Tibial nerve (tissue), 4 donors: ENCODE measurements around the gene VENTX. TPM values are rescaled to one million over a fixed set of nuclear protein-coding genes. Genes with fewer than 3 reads are reported as not detected.

ENCODE experiments used
- DNase-seq, 2 donors: peaks; one replicate each; pipeline ENCODE4 v3.0.0-alpha.2; 2019; ENCODE audit warnings: low spot score in 2 of 2
- H3K27ac ChIP-seq, 4 donors: fragments of 200-600 bp; sonication (generic) in 3 of 4; one replicate each; pipeline ENCODE4 v1.5.1; 2017 to 2019; ENCODE audit warnings: mild to moderate bottlenecking in 1 of 4
- H3K27me3 ChIP-seq, 2 donors: fragments of 200-600 bp; sonication (generic) in 1 of 2; one replicate each; pipeline versions ENCODE4 v1.5.1 to v1.6.0; 2017 to 2019
- H3K36me3 ChIP-seq, 3 donors: fragments of 200-600 bp; sonication (generic); one replicate each; pipeline ENCODE4 v1.5.1; 2018 to 2019
- H3K4me1 ChIP-seq, 4 donors: fragments of 200-600 bp; sonication (generic) in 3 of 4; one replicate each; pipeline ENCODE4 v1.5.1; 2017 to 2019
- H3K4me3 ChIP-seq, 4 donors: fragments of 200-600 bp; sonication (generic) in 3 of 4; one replicate each; pipeline ENCODE4 v1.5.1; 2017 to 2019; ENCODE audit warnings: mild to moderate bottlenecking in 1 of 4, moderate library complexity in 1 of 4
- H3K9me3 ChIP-seq, 4 donors: fragments of 200-600 bp; sonication (generic) in 3 of 4; one replicate each; pipeline ENCODE4 v1.5.1; 2017 to 2019
- CTCF ChIP-seq, 5 experiments: fragments of 200-600 bp in 3 of 5; fragments of 450-650 bp in 2 of 5; sonication (generic) in 3 of 5; IDR thresholded peaks; one replicate each; pipeline ENCODE4 v1.5.1; 2016 to 2019; ENCODE audit warnings: antibody characterized with exemption in 5 of 5, mild to moderate bottlenecking in 3 of 5, moderate library complexity in 2 of 5
- EP300 ChIP-seq, 2 donors: sonication (generic); formaldehyde crosslinking; IDR thresholded peaks; one replicate each; pipeline ENCODE4 v1.6.1; 2017; ENCODE audit warnings: antibody characterized with exemption in 2 of 2, mild to moderate bottlenecking in 1 of 2
- POLR2A ChIP-seq, 2 donors: fragments of 450-650 bp; IDR thresholded peaks; one replicate each; pipeline ENCODE4 v1.6.1; 2017; ENCODE audit warnings: antibody characterized with exemption in 2 of 2, mild to moderate bottlenecking in 2 of 2, moderate library complexity in 2 of 2
- WGBS, 2 donors: methylation state at CpG; one replicate each; pipeline ENCODE4 v1.1.5; 2018; 5-methylcytosine and 5-hydroxymethylcytosine counted together
- total RNA-seq, 4 donors: library from RNA; depleted of rRNA; stranded (reverse); fragments of >200 nt; gene quantifications; one replicate each; pipeline ENCODE4 v1.1.0, GENCODE V29; 2016

Gene VENTX
- total RNA-seq, 4 donors from 2014 or later, result 2.5 to 10.5 (median 4.9) TPM

GRCh38 chr10:133224076-133224475 is 13.6 kb upstream of the VENTX start:
- Histone ChIP-seq H3K27me3 (peaks cover 0 to 52% of the 10 kb centered on the region in 2 donors), H3K9me3 (no peaks in the 10 kb centered on the region), H3K4me3 (no peak overlapping the region), H3K36me3 (no peaks in the 10 kb centered on the region), H3K27ac (no peak overlapping the region), H3K4me1 (no peaks in the 10 kb centered on the region)
- no peak for DNase-seq
- WGBS, 2 donors, result 69 to 82% methylated on average over 14 of the region's 14 CpGs
- TF ChIP-seq CTCF (IDR thresholded peaks at IDR 0.05), result no peak
- no peak for TF ChIP-seq EP300 (IDR thresholded peaks at IDR 0.05)
- TF ChIP-seq POLR2A (IDR thresholded peaks at IDR 0.05), result no peak

DNA sequence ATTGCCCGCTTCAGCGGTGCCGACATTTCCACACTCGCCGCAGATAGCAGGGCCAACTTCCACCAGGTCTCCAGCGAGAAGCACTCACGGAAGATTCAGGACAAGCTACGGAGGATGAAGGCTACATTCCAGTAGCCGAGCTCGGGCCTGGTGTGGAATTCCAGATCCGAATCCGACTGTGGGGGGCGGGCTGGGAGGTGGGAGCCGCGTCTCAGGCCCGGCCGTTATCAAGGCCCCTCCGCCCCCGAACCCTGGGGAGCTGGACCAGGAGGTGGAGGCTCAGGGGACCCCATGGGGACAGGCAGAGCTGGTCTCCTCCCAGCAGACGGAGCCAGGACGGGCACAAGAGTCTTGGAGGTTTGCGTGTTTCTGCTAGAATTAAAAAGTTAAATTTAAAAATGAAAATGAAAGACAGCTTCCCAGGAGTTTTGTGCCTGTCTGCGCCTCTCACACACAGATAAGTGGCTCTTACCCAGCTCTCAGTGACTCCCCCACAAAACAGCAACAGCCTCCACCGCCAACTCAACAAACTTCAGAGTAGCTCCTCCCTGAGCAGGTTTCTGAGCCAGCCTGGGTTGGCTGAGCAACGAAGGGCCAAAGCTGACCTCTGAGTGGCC is 12.8 kb upstream of the VENTX start:
- WGBS, 2 donors, result 62 to 68% methylated on average over 24 of the region's 25 CpGs
- Histone ChIP-seq H3K4me3 (no peak overlapping the region), H3K9me3 (no peaks in the 10 kb centered on the region), H3K36me3 (no peaks in the 10 kb centered on the region), H3K4me1 (peaks cover 0 to 7% (median 1%) of the 10 kb centered on the region in 4 donors), H3K27me3 (peaks cover 0 to 54% of the 10 kb centered on the region in 2 donors), H3K27ac (no peak overlapping the region)
- TF ChIP-seq EP300 (IDR thresholded peaks at IDR 0.05) (no peak), POLR2A (IDR thresholded peaks at IDR 0.05) (no peak), CTCF (IDR thresholded peaks at IDR 0.05) (no peak)
- no peak for DNase-seq

- TF ChIP-seq EP300 (IDR thresholded peaks at IDR 0.05) (no peak), POLR2A (IDR thresholded peaks at IDR 0.05) (no peak), CTCF (IDR thresholded peaks at IDR 0.05) (no peak)
- Histone ChIP-seq H3K27ac (no peak overlapping the region), H3K4me1 (peaks cover 0 to 15% (median 2%) of the 10 kb centered on the region in 4 donors), H3K27me3 (peaks cover 0 to 55% of the 10 kb centered on the region in 2 donors), H3K36me3 (no peaks in the 10 kb centered on the region), H3K9me3 (no peaks in the 10 kb centered on the region), H3K4me3 (no peak overlapping the region)
- DNase-seq, result no peak
- WGBS, 2 donors, result 62 to 66% methylated on average over 16 to 23 of the region's 23 CpGs
Measured at GRCh38 chr10:133225707-133226191, 11.9 kb upstream of the VENTX start.

DNA sequence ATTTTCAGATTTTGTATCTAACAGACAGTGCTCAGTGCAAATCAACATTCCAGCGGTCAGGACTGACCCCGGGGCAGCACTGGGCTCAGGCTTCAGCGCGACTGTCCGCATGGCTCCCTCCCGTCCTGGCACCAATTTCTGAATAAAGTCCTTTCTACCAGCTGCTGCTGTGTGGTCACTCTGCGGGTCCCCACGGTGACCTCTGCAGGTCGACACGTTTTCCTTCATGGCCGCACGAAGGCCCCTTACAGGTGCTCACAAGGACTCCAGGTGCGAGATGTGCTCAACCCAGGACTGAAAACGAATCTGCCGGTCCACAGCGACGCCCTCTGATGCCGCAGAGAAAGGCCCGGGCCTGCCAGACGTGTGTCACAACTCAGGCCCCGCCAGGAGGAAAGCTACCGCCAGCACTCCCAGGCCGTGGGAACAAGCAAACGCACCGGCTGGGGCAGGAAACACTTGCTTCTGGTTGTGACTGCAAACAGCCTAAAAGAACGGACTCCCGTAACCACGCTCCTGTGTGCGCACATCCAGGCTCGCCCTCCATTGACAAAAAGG is 11.3 kb upstream of the VENTX start:
- WGBS, 2 donors, result 51 to 61% methylated on average over 25 to 30 of the region's 30 CpGs
- no peak for DNase-seq
- Histone ChIP-seq H3K4me3 (no peak overlapping the region), H3K9me3 (no peaks in the 10 kb centered on the region), H3K4me1 (peaks cover 0 to 19% (median 2%) of the 10 kb centered on the region in 4 donors), H3K36me3 (no peaks in the 10 kb centered on the region), H3K27me3 (peaks cover 0 to 58% of the 10 kb centered on the region in 2 donors), H3K27ac (no peak overlapping the region)
- TF ChIP-seq EP300 (IDR thresholded peaks at IDR 0.05), result no peak

GRCh38 chr10:133227256-133227655 is 10.4 kb upstream of the VENTX start:
- TF ChIP-seq POLR2A (IDR thresholded peaks at IDR 0.05) (no peak), EP300 (IDR thresholded peaks at IDR 0.05) (no peak), CTCF (IDR thresholded peaks at IDR 0.05) (no peak)
- H3K27ac ChIP-seq, result no peak overlapping the region
- H3K9me3 ChIP-seq, result peaks cover 0 to under 1% (median 0%) of the 10 kb centered on the region in 4 donors
- DNase-seq, result no peak
- peaks cover 0 to 20% (median 2%) of the 10 kb centered on the region in 4 donors for H3K4me1 ChIP-seq
- no peaks in the 10 kb centered on the region for H3K36me3 ChIP-seq
- 81 to 85% methylated on average over 21 of the region's 21 CpGs for WGBS, 2 donors
- H3K4me3 ChIP-seq, result no peak overlapping the region
- H3K27me3 ChIP-seq, result peaks cover 0 to 68% of the 10 kb centered on the region in 2 donors
